ENCODE measurements around the gene LHX6. TPM values are rescaled to one million over a fixed set of nuclear protein-coding genes. Genes with fewer than 3 reads are reported as not detected.

LHX6 gene
- total and polyA plus RNA-seq, 2 donors: 2.2 to 6.8 TPM

GRCh38 chr9:122254761-122255160, 26.0 kb upstream of the LHX6 start:
- Histone ChIP-seq H3K4me3 (ENCODE audit: low read depth, low read length) (no peak overlapping the region), H3K36me3 (ENCODE audit: insufficient read depth) (peaks cover 6% of the 10 kb centered on the region), H3K4me1 (ENCODE audit: insufficient read depth) (no peaks in the 10 kb centered on the region), H3K27ac (ENCODE audit: low read depth) (no peak overlapping the region)
- no peak for DNase-seq (ENCODE audit: extremely low spot score)
- WGBS: 91% methylated on average over 3 of the region's 3 CpGs

GRCh38 chr9:122252796-122253195, 24.0 kb upstream of the LHX6 start:
- 60% methylated on average over 5 of the region's 5 CpGs for WGBS
- no peaks in the 10 kb centered on the region for H3K4me1 ChIP-seq (ENCODE audit: insufficient read depth)
- peaks cover 10% of the 10 kb centered on the region for H3K36me3 ChIP-seq (ENCODE audit: insufficient read depth)
- no peak overlapping the region for H3K27ac ChIP-seq (ENCODE audit: low read depth)
- no peak for DNase-seq (ENCODE audit: extremely low spot score)
- no peak overlapping the region for H3K4me3 ChIP-seq (ENCODE audit: low read depth, low read length)

- no peak overlapping the region for H3K27ac ChIP-seq (ENCODE audit: low read depth)
- DNase-seq (ENCODE audit: extremely low spot score): no peak
- peaks cover 10% of the 10 kb centered on the region for H3K36me3 ChIP-seq (ENCODE audit: insufficient read depth)
- H3K4me1 ChIP-seq (ENCODE audit: insufficient read depth): no peaks in the 10 kb centered on the region
- H3K4me3 ChIP-seq (ENCODE audit: low read depth, low read length): no peak overlapping the region
- 90% methylated on average over 2 of the region's 2 CpGs for WGBS
Observed at GRCh38 chr9:122251351-122251750, 22.6 kb upstream of the LHX6 start.

GRCh38 chr9:122248448-122248865, 19.7 kb upstream of the LHX6 start:
- 86% methylated on average over 5 of the region's 5 CpGs for WGBS
- no peak for DNase-seq (ENCODE audit: extremely low spot score)
- Histone ChIP-seq H3K4me3 (ENCODE audit: low read depth, low read length) (no peak overlapping the region), H3K36me3 (ENCODE audit: insufficient read depth) (peaks cover 16% of the 10 kb centered on the region), H3K4me1 (ENCODE audit: insufficient read depth) (no peaks in the 10 kb centered on the region), H3K27ac (ENCODE audit: low read depth) (no peak overlapping the region)

GRCh38 chr9:122246666-122247065, 17.9 kb upstream of the LHX6 start:
- Histone ChIP-seq H3K4me1 (ENCODE audit: insufficient read depth) (no peaks in the 10 kb centered on the region), H3K36me3 (ENCODE audit: insufficient read depth) (peaks cover 15% of the 10 kb centered on the region), H3K4me3 (ENCODE audit: low read depth, low read length) (no peak overlapping the region), H3K27ac (ENCODE audit: low read depth) (no peak overlapping the region)
- DNase-seq (ENCODE audit: extremely low spot score): no peak
- WGBS: 84% methylated on average over 3 of the region's 3 CpGs

GRCh38 chr9:122244349-122244748, 15.6 kb upstream of the LHX6 start:
- Histone ChIP-seq H3K4me1 (ENCODE audit: insufficient read depth) (no peaks in the 10 kb centered on the region), H3K27ac (ENCODE audit: low read depth) (no peak overlapping the region), H3K4me3 (ENCODE audit: low read depth, low read length) (no peak overlapping the region), H3K36me3 (ENCODE audit: insufficient read depth) (peaks cover 7% of the 10 kb centered on the region)
- WGBS: 68% methylated on average over 3 of the region's 3 CpGs
- no peak for DNase-seq (ENCODE audit: extremely low spot score)

- DNase-seq (ENCODE audit: extremely low spot score): no peak
- WGBS: 74% methylated on average over 5 of the region's 5 CpGs
- peaks cover 5% of the 10 kb centered on the region for H3K36me3 ChIP-seq (ENCODE audit: insufficient read depth)
- no peaks in the 10 kb centered on the region for H3K4me1 ChIP-seq (ENCODE audit: insufficient read depth)
- H3K4me3 ChIP-seq (ENCODE audit: low read depth, low read length): no peak overlapping the region
- H3K27ac ChIP-seq (ENCODE audit: low read depth): no peak overlapping the region
Observed at GRCh38 chr9:122239722-122240121, 11.0 kb upstream of the LHX6 start.

GRCh38 chr9:122236681-122237080, 7.9 kb upstream of the LHX6 start:
- no peaks in the 10 kb centered on the region for H3K4me1 ChIP-seq (ENCODE audit: insufficient read depth)
- H3K36me3 ChIP-seq (ENCODE audit: insufficient read depth): no peaks in the 10 kb centered on the region
- DNase-seq (ENCODE audit: extremely low spot score): no peak
- H3K27ac ChIP-seq (ENCODE audit: low read depth): no peak overlapping the region
- no peak overlapping the region for H3K4me3 ChIP-seq (ENCODE audit: low read depth, low read length)
- 59% methylated on average over 10 of the region's 10 CpGs for WGBS

GRCh38 chr9:122234022-122234748, 5.4 kb upstream of the LHX6 start:
- WGBS: 78% methylated on average over 7 of the region's 7 CpGs
- DNase-seq (ENCODE audit: extremely low spot score): no peak
- no peak overlapping the region for H3K4me3 ChIP-seq (ENCODE audit: low read depth, low read length)
- no peaks in the 10 kb centered on the region for H3K4me1 ChIP-seq (ENCODE audit: insufficient read depth)
- H3K27ac ChIP-seq (ENCODE audit: low read depth): no peak overlapping the region
- no peaks in the 10 kb centered on the region for H3K36me3 ChIP-seq (ENCODE audit: insufficient read depth)

- H3K4me3 ChIP-seq (ENCODE audit: low read depth, low read length): no peak overlapping the region
- WGBS: 64% methylated on average over 6 of the region's 6 CpGs
- DNase-seq (ENCODE audit: extremely low spot score): no peak
- H3K36me3 ChIP-seq (ENCODE audit: insufficient read depth): no peaks in the 10 kb centered on the region
- no peaks in the 10 kb centered on the region for H3K4me1 ChIP-seq (ENCODE audit: insufficient read depth)
- no peak overlapping the region for H3K27ac ChIP-seq (ENCODE audit: low read depth)
Observed at GRCh38 chr9:122232796-122233306, 4.1 kb upstream of the LHX6 start.

- DNase-seq (ENCODE audit: extremely low spot score): no peak
- 41% methylated on average over 4 of the region's 4 CpGs for WGBS
Observed at GRCh38 chr9:122229485-122229837, 704 bp upstream of the LHX6 start.

GRCh38 chr9:122228191-122228567, 578 bp downstream of the LHX6 start:
- Histone ChIP-seq H3K36me3 (ENCODE audit: insufficient read depth) (no peaks in the 10 kb centered on the region), H3K4me1 (ENCODE audit: insufficient read depth) (no peaks in the 10 kb centered on the region), H3K4me3 (ENCODE audit: low read depth, low read length) (peak overlapping the region; percentile 36), H3K27ac (ENCODE audit: low read depth) (no peak overlapping the region)
- DNase-seq (ENCODE audit: extremely low spot score): no peak
- under 1% methylated on average over 38 of the region's 38 CpGs for WGBS

More at GRCh38 chr9:122229485-122229837, 704 bp upstream of the LHX6 start:
- H3K27ac ChIP-seq (ENCODE audit: low read depth): no peak overlapping the region
- no peaks in the 10 kb centered on the region for H3K4me1 ChIP-seq (ENCODE audit: insufficient read depth)
- no peak overlapping the region for H3K4me3 ChIP-seq (ENCODE audit: low read depth, low read length)
- H3K36me3 ChIP-seq (ENCODE audit: insufficient read depth): no peaks in the 10 kb centered on the region

- WGBS: 9% methylated on average over 10 of the region's 10 CpGs
- Histone ChIP-seq H3K4me1 (ENCODE audit: insufficient read depth) (no peaks in the 10 kb centered on the region), H3K36me3 (ENCODE audit: insufficient read depth) (no peaks in the 10 kb centered on the region), H3K4me3 (ENCODE audit: low read depth, low read length) (peak overlapping the region; percentile 36), H3K27ac (ENCODE audit: low read depth) (no peak overlapping the region)
- no peak for DNase-seq (ENCODE audit: extremely low spot score)
Observed at GRCh38 chr9:122227575-122227900, 1.2 kb downstream of the LHX6 start.

- H3K4me1 ChIP-seq (ENCODE audit: insufficient read depth): no peaks in the 10 kb centered on the region
- H3K27ac ChIP-seq (ENCODE audit: low read depth): no peak overlapping the region
- H3K4me3 ChIP-seq (ENCODE audit: low read depth, low read length): peak overlapping the region; percentile 36
- WGBS: 11% methylated on average over 59 of the region's 59 CpGs
- no peak for DNase-seq (ENCODE audit: extremely low spot score)
- H3K36me3 ChIP-seq (ENCODE audit: insufficient read depth): no peaks in the 10 kb centered on the region
Observed at GRCh38 chr9:122226758-122227574, 1.8 kb downstream of the LHX6 start.
